Natural killer cell (primary cell): ENCODE results near the gene FHIP1B. TPM values are rescaled to one million over a fixed set of nuclear protein-coding genes. Genes with fewer than 3 reads are reported as not detected.

Source experiments
- ATAC-seq, 3 donors: fragments of 150-1000 bp in 2 of 3; fragments of 200-7000 bp in 1 of 3; cut with Tn5 transposase; 1 replicate in 1 of 3; 2 replicates in 2 of 3; pipeline ENCODE4 v1.10.0; 2021; ENCODE audit warnings: mild to moderate bottlenecking in 2 of 3, moderate library complexity in 2 of 3
- DNase-seq, 2 donors: peaks; one replicate each; pipeline versions ENCODE4 v3.0.0 to v3.0.0-alpha.2; 2013 to 2021; ENCODE audit warnings: mixed read lengths in 1 of 2
- H3K27ac ChIP-seq: one replicate; pipeline ENCODE4 v1.5.1; 2013; ENCODE audit warnings: mild to moderate bottlenecking, low read length
- H3K27me3 ChIP-seq: one replicate; pipeline ENCODE4 v1.6.1; 2013; ENCODE audit warnings: low read length; ENCODE audit not compliant: control insufficient read depth, insufficient read depth
- H3K36me3 ChIP-seq: one replicate; pipeline ENCODE4 v1.6.1; 2013; ENCODE audit warnings: low read length; ENCODE audit not compliant: control insufficient read depth, insufficient read depth
- H3K4me1 ChIP-seq: one replicate; pipeline ENCODE4 v1.6.1; 2013; ENCODE audit warnings: low read length; ENCODE audit not compliant: control insufficient read depth, insufficient read depth
- H3K4me3 ChIP-seq: one replicate; pipeline ENCODE4 v1.5.1; 2013; ENCODE audit warnings: low read length
- H3K9me3 ChIP-seq: one replicate; pipeline ENCODE4 v1.6.1; 2013; ENCODE audit warnings: low read length; ENCODE audit not compliant: control insufficient read depth, insufficient read depth
- H3K27ac Mint-ChIP-seq, 2 donors: one replicate each; pipeline ENCODE4 v1.8.0; 2022; ENCODE audit warnings: mild to moderate bottlenecking in 2 of 2, mixed read lengths in 2 of 2, moderate library complexity in 1 of 2
- H3K27me3 Mint-ChIP-seq, 2 donors: one replicate each; pipeline ENCODE4 v1.8.0; 2022; ENCODE audit warnings: low read depth in 2 of 2, mixed read lengths in 2 of 2
- H3K36me3 Mint-ChIP-seq: one replicate; pipeline ENCODE4 v1.8.0; 2022; ENCODE audit warnings: mixed read lengths
- H3K4me1 Mint-ChIP-seq, 2 donors: one replicate each; pipeline ENCODE4 v1.8.0; 2022; ENCODE audit warnings: mixed read lengths in 2 of 2
- H3K4me3 Mint-ChIP-seq: one replicate; pipeline ENCODE4 v1.8.0; 2022; ENCODE audit warnings: mild to moderate bottlenecking, moderate library complexity, mixed read lengths
- H3K9me3 Mint-ChIP-seq, 2 donors: one replicate each; pipeline ENCODE4 v1.8.0; 2022; ENCODE audit warnings: mixed read lengths in 2 of 2
- WGBS: methylation state at CpG from one replicate; pipeline ENCODE4 v1.1.7; 2013; ENCODE audit warnings: missing lambda C conversion rate; ENCODE audit not compliant: insufficient coverage; 5-methylcytosine and 5-hydroxymethylcytosine counted together
- intact Hi-C: fragments of 100-400 bp; cut with micrococcal nuclease; formaldehyde crosslinking; loops from one replicate; pipeline ENCODE4 v1.14.2; 2022
- total RNA-seq, 4 donors: library from RNA; stranded (reverse); fragments of 120-200 nt in 1 of 4; gene quantifications; one replicate each; pipeline versions ENCODE4 v1.2.3 to v1.2.4, GENCODE V29; 2013 to 2022
- TF ChIP-seq, protein P1 (sequence below): fragments of 200-600 bp; IDR thresholded peaks from one replicate; pipeline ENCODE4 v1.8.0; 2022; ENCODE audit warnings: antibody characterized with exemption

Gene FHIP1B
- total RNA-seq, 3 donors from 2014 or later (not counting 1 experiment from before 2014, with no cell fraction given) = 50.6 to 76.9 (median 58.4) TPM

DNA sequence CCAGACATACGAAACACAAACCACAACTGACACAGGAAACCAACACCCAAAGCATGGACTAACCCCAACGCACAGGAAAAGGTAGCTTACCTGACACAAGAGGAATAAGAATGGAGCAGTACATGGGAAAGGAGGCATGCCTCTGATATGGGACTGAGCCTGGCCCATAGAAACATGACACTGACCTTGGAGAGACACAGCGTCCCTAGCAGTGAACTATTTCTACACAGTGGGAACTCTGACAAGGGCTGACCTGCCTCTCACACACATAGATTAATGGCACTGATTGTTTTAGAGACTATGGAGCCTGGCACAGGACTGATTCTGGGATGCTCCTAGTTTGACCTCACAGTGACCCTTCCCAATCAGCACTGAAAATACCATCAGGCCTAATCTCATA is 37.2 kb upstream of the FHIP1B start:
- WGBS = 36% methylated on average over 3 of the region's 3 CpGs
- Mint-ChIP-seq H3K4me1 (peaks cover 0 to 4% of the 10 kb centered on the region in 2 donors), H3K27me3 (peaks cover 26 to 40% of the 10 kb centered on the region in 2 donors), H3K36me3 (no peaks in the 10 kb centered on the region), H3K9me3 (no peaks in the 10 kb centered on the region), H3K27ac (no peak overlapping the region), H3K4me3 (no peak overlapping the region)
- peaks cover 4% of the 10 kb centered on the region for H3K27me3 ChIP-seq
- no peaks in the 10 kb centered on the region for H3K9me3 ChIP-seq
- ATAC-seq (no peak), DNase-seq (no peak)
- no peaks in the 10 kb centered on the region for H3K36me3 ChIP-seq
- TF ChIP-seq, protein P1, sequence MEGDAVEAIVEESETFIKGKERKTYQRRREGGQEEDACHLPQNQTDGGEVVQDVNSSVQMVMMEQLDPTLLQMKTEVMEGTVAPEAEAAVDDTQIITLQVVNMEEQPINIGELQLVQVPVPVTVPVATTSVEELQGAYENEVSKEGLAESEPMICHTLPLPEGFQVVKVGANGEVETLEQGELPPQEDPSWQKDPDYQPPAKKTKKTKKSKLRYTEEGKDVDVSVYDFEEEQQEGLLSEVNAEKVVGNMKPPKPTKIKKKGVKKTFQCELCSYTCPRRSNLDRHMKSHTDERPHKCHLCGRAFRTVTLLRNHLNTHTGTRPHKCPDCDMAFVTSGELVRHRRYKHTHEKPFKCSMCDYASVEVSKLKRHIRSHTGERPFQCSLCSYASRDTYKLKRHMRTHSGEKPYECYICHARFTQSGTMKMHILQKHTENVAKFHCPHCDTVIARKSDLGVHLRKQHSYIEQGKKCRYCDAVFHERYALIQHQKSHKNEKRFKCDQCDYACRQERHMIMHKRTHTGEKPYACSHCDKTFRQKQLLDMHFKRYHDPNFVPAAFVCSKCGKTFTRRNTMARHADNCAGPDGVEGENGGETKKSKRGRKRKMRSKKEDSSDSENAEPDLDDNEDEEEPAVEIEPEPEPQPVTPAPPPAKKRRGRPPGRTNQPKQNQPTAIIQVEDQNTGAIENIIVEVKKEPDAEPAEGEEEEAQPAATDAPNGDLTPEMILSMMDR = no peak
- intact Hi-C loops = no loop called here
- peaks cover 14% of the 10 kb centered on the region for H3K4me1 ChIP-seq
- H3K4me3 ChIP-seq = no peak overlapping the region
- H3K27ac ChIP-seq = no peak overlapping the region

DNA sequence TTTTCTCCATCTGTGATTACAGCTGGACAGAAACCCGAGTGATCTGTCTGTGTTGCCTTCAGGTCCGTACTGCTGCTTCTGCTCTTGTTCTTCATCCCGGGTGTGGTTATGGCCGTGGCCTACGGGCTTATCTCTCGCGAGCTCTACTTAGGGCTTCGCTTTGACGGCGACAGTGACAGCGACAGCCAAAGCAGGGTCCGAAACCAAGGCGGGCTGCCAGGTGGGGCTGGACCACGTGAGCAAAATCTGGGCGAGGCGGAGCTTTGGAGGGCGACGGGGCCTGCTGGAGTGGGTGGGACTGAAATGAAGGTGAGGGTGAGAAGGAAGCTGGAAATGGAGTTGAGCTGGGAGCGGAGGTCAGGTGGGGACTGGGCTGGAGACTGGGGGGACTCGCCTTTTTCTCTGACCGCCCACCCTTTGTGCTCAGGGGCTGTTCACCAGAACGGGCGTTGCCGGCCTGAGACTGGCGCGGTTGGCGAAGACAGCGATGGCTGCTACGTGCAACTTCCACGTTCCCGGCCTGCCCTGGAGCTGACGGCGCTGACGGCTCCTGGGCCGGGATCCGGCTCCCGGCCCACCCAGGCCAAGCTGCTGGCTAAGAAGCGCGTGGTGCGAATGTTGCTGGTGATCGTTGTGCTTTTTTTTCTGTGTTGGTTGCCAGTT is 36.3 kb upstream of the FHIP1B start:
- no peaks in the 10 kb centered on the region for H3K36me3 Mint-ChIP-seq
- intact Hi-C loops = no loop called here
- no peaks in the 10 kb centered on the region for H3K9me3 Mint-ChIP-seq
- H3K27me3 Mint-ChIP-seq = peaks cover 26 to 32% of the 10 kb centered on the region in 2 donors
- no peak overlapping the region for H3K4me3 ChIP-seq
- WGBS = 76% methylated on average over 41 of the region's 41 CpGs
- H3K27ac ChIP-seq = no peak overlapping the region
- H3K27ac Mint-ChIP-seq = no peak overlapping the region
- ATAC-seq (no peak), DNase-seq (no peak)
- peaks cover 0 to 4% of the 10 kb centered on the region in 2 donors for H3K4me1 Mint-ChIP-seq
- peaks cover 4% of the 10 kb centered on the region for H3K27me3 ChIP-seq
- no peaks in the 10 kb centered on the region for H3K9me3 ChIP-seq
- no peaks in the 10 kb centered on the region for H3K36me3 ChIP-seq
- TF ChIP-seq, protein P1 = no peak
- peaks cover 14% of the 10 kb centered on the region for H3K4me1 ChIP-seq
- no peak overlapping the region for H3K4me3 Mint-ChIP-seq

DNA sequence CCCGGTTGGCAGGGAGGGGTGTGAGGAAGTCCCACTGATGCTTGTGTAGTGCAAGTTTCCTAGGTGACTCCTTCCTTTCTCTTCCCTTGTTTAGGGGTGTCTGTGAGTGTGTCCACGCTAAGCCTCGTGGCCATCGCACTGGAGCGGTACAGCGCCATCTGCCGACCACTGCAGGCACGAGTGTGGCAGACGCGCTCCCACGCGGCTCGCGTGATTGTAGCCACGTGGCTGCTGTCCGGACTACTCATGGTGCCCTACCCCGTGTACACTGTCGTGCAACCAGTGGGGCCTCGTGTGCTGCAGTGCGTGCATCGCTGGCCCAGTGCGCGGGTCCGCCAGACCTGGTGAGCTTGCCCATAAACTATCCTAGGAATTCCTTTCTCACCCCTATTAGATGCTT is 35.6 kb upstream of the FHIP1B start:
- ATAC-seq = peak; percentile 29 to 68 (median 54)
- no peak overlapping the region for H3K27ac ChIP-seq
- H3K27me3 ChIP-seq = peaks cover 4% of the 10 kb centered on the region
- H3K27me3 Mint-ChIP-seq = peaks cover 21 to 24% of the 10 kb centered on the region in 2 donors
- H3K9me3 ChIP-seq = no peaks in the 10 kb centered on the region
- no peak overlapping the region for H3K4me3 Mint-ChIP-seq
- no peak overlapping the region for H3K4me3 ChIP-seq
- H3K9me3 Mint-ChIP-seq = no peaks in the 10 kb centered on the region
- TF ChIP-seq, protein P1 = no peak
- DNase-seq = peak in 1 of 2 donors; percentile 38
- H3K4me1 Mint-ChIP-seq = peaks cover 0 to 4% of the 10 kb centered on the region in 2 donors
- no peaks in the 10 kb centered on the region for H3K36me3 ChIP-seq
- H3K36me3 Mint-ChIP-seq = no peaks in the 10 kb centered on the region
- H3K4me1 ChIP-seq = peaks cover 14% of the 10 kb centered on the region
- 88% methylated on average over 24 of the region's 24 CpGs for WGBS
- H3K27ac Mint-ChIP-seq = no peak overlapping the region
- intact Hi-C loops = no loop called here

DNA sequence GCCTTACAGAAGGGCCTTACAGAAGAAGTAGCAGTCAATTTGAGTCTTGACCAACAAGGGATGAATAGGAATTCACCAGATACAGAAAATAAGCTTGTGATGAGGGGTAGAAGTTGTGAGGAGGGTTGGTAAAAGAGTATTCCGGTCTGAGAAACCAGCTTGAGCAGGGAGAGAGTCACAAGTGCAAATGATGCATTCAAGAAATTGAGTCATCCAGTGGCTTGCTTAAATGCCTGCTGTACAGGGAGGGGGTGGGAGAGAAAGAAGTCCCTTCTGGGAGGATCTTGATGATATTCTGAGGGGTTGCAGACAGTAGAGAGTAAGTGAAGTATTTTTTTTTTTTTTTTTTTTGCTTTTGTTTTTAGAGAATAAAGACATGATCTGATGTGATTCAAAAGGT is 34.4 kb upstream of the FHIP1B start:
- peaks cover 14% of the 10 kb centered on the region for H3K4me1 ChIP-seq
- intact Hi-C loops = no loop called here
- H3K4me3 Mint-ChIP-seq = no peak overlapping the region
- no peaks in the 10 kb centered on the region for H3K9me3 ChIP-seq
- H3K27ac Mint-ChIP-seq = no peak overlapping the region
- peaks cover 0 to 4% of the 10 kb centered on the region in 2 donors for H3K4me1 Mint-ChIP-seq
- no peak for ATAC-seq
- H3K27me3 Mint-ChIP-seq = peaks cover 13 to 17% of the 10 kb centered on the region in 2 donors
- no peaks in the 10 kb centered on the region for H3K36me3 ChIP-seq
- no peaks in the 10 kb centered on the region for H3K27me3 ChIP-seq
- DNase-seq = no peak
- WGBS = 83% methylated on average over 1 of the region's 1 CpG
- TF ChIP-seq, protein P1 = no peak
- H3K36me3 Mint-ChIP-seq = no peaks in the 10 kb centered on the region
- H3K27ac ChIP-seq = no peak overlapping the region
- no peak overlapping the region for H3K4me3 ChIP-seq
- H3K9me3 Mint-ChIP-seq = no peaks in the 10 kb centered on the region
